ENCODE results near the gene NKG7.

DNA sequence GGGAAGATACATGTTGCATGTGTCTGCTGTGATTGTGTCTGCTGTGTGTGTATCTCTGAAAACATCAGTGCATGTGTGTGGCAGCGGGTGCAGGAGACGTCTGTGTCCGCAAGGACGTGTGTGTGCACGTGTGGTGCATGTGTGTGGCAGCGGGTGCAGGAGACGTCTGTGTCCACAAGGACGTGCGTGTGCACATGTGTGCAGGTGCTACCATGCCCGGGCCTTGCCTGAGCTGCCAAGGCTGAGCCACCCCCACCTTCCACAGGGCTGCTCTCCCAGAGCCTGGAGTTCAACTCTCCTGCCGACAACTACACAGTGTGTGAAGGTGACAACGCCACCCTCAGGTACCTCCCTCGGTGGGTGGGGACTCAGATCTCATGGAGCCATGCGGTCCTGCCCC, 50.7 kb downstream of the NKG7 start:
- TF ChIP-seq, protein P1, sequence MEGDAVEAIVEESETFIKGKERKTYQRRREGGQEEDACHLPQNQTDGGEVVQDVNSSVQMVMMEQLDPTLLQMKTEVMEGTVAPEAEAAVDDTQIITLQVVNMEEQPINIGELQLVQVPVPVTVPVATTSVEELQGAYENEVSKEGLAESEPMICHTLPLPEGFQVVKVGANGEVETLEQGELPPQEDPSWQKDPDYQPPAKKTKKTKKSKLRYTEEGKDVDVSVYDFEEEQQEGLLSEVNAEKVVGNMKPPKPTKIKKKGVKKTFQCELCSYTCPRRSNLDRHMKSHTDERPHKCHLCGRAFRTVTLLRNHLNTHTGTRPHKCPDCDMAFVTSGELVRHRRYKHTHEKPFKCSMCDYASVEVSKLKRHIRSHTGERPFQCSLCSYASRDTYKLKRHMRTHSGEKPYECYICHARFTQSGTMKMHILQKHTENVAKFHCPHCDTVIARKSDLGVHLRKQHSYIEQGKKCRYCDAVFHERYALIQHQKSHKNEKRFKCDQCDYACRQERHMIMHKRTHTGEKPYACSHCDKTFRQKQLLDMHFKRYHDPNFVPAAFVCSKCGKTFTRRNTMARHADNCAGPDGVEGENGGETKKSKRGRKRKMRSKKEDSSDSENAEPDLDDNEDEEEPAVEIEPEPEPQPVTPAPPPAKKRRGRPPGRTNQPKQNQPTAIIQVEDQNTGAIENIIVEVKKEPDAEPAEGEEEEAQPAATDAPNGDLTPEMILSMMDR (conservative IDR thresholded peaks at IDR 0.05; ENCODE audit: low read depth, low read length), result no peak
- TF ChIP-seq EZH2 (IDR thresholded peaks at IDR 0.05; ENCODE audit: low read length, unreplicated experiment), result no peak
- no peak for TF ChIP-seq EZH2phosphoT487 (IDR thresholded peaks at IDR 0.05; ENCODE audit: borderline replicate concordance, low read length)

Data from PC-3 (cell line).